Keratinocyte (primary cell): Measurements from ENCODE around the gene OTX1. TPM values are rescaled to one million over a fixed set of nuclear protein-coding genes. Genes with fewer than 3 reads are reported as not detected.
"Not testable (repeated sequence)": the region's sequence is repeated elsewhere in the genome, so short reads cannot be mapped to it uniquely, and the experiment has no call there.

ENCODE experiments used
- DNase-seq: peaks from one replicate; pipeline ENCODE4 v3.0.0-alpha.2; 2011; ENCODE audit warnings: low read depth, missing footprints, low spot score
- FAIRE-seq: peaks from 2 replicates; lab custom pipeline; 2011; peaks lifted over from hg19 to GRCh38; lab: Jason Lieb, UNC
- H2AFZ ChIP-seq: 2 replicates; pipeline ENCODE4 v1.6.0; 2012; ENCODE audit warnings: low read length, control low read depth, inconsistent platforms; ENCODE audit not compliant: control insufficient read depth
- H3K27ac ChIP-seq: 2 replicates; pipeline ENCODE4 v1.5.1; 2011; ENCODE audit warnings: low read length; ENCODE audit not compliant: control insufficient read depth, insufficient read depth
- H3K27me3 ChIP-seq: 3 replicates; pipeline ENCODE4 v1.6.0; 2011; ENCODE audit warnings: low read length; ENCODE audit not compliant: control insufficient read depth, insufficient read depth; ENCODE audit errors: extremely low read depth
- H3K36me3 ChIP-seq, 2 experiments: 2 replicates in 1 of 2; 3 replicates in 1 of 2; pipeline ENCODE4 v1.5.1; 2011; ENCODE audit warnings: low read length in 2 of 2, mild to moderate bottlenecking in 1 of 2; ENCODE audit not compliant: control insufficient read depth in 2 of 2, insufficient read depth in 2 of 2; ENCODE audit errors: extremely low read depth in 1 of 2
- H3K4me1 ChIP-seq: 3 replicates; pipeline ENCODE4 v1.5.1; 2011; ENCODE audit warnings: low read length; ENCODE audit not compliant: control insufficient read depth, insufficient read depth; ENCODE audit errors: extremely low read depth
- H3K4me2 ChIP-seq: 3 replicates; pipeline ENCODE4 v1.6.0; 2011; ENCODE audit warnings: low read depth, low read length; ENCODE audit not compliant: control insufficient read depth, insufficient read depth; ENCODE audit errors: extremely low read depth
- H3K4me3 ChIP-seq, 3 experiments: fragments of 200-600 bp in 1 of 3; sonication (generic) in 1 of 3; 2 replicates in 2 of 3; 3 replicates in 1 of 3; pipeline ENCODE4 v1.5.1; 2011 to 2016; ENCODE audit warnings: low read length in 3 of 3, mild to moderate bottlenecking in 3 of 3, control low read depth in 2 of 3, inconsistent platforms in 1 of 3, low read depth in 1 of 3, mixed read lengths in 1 of 3, mixed run types in 1 of 3, moderate library complexity in 1 of 3; ENCODE audit not compliant: control insufficient read depth in 2 of 3, insufficient read depth in 2 of 3; ENCODE audit errors: extremely low read depth in 1 of 3
- H3K79me2 ChIP-seq: 2 replicates; pipeline ENCODE4 v1.6.0; 2012; ENCODE audit warnings: low read length; ENCODE audit not compliant: control insufficient read depth, insufficient read depth
- H3K9ac ChIP-seq: 3 replicates; pipeline ENCODE4 v1.6.0; 2011; ENCODE audit warnings: low read length; ENCODE audit not compliant: control insufficient read depth, insufficient read depth; ENCODE audit errors: extremely low read depth
- H3K9me1 ChIP-seq: 3 replicates; pipeline ENCODE4 v1.6.0; 2011; ENCODE audit warnings: low read length; ENCODE audit not compliant: control insufficient read depth, insufficient read depth; ENCODE audit errors: extremely low read depth
- H3K9me3 ChIP-seq: 2 replicates; pipeline ENCODE4 v1.5.1; 2012; ENCODE audit warnings: low read depth, low read length; ENCODE audit not compliant: control insufficient read depth
- H4K20me1 ChIP-seq: 3 replicates; pipeline ENCODE4 v1.6.0; 2011; ENCODE audit warnings: low read length; ENCODE audit not compliant: control insufficient read depth, insufficient read depth; ENCODE audit errors: extremely low read depth
- CTCF ChIP-seq, 3 experiments: IDR thresholded peaks in 1 of 3; conservative IDR thresholded peaks in 1 of 3; optimal IDR thresholded peaks in 1 of 3; 2 replicates in 2 of 3; 3 replicates in 1 of 3; pipeline versions ENCODE3 to v1.5.1; 2011; ENCODE audit warnings: low read length in 3 of 3, mild to moderate bottlenecking in 3 of 3, moderate library complexity in 2 of 3, control low read depth in 1 of 3, inconsistent platforms in 1 of 3; ENCODE audit not compliant: insufficient read depth in 2 of 3; ENCODE audit errors: extremely low read depth in 1 of 3
- EZH2 ChIP-seq: IDR thresholded peaks from one replicate; pipeline ENCODE4 v1.6.1; 2012; ENCODE audit warnings: inconsistent platforms, mild to moderate bottlenecking, low read length, moderate library complexity
- dilution Hi-C: fragments of 300-500 bp; cut with MboI; formaldehyde crosslinking; loops from one replicate; pipeline ENCODE4 v1.7.0; 2020; ENCODE audit warnings: low sequenced_read_pairs; ENCODE audit not compliant: extremely low pct_ligation_motif_present
- polyA plus RNA-seq, 5 experiments: library from polyadenylated mRNA; depleted of rRNA in 3 of 5; stranded (reverse) in 3 of 5; stranded (forward) in 1 of 5; unstranded in 1 of 5; fragments of >200 nt; gene quantifications; 1 replicate in 1 of 5; 2 replicates in 3 of 5; 3 replicates in 1 of 5; pipeline versions ENCODE4 v1.2.1 to v1.2.3, GENCODE V29; 2011 to 2012; ENCODE audit warnings: missing spikeins in 2 of 5, low read depth in 1 of 5, low replicate concordance in 1 of 5

Gene OTX1
- polyA plus RNA-seq, 1 donor (not counting 4 experiments of a cell fraction or from before 2014, with no cell fraction given): 0.28 TPM

- Histone ChIP-seq H3K4me1 (no peaks in the 10 kb centered on the region), H2AFZ (no peak overlapping the region), H3K27ac (no peak overlapping the region), H3K36me3 (no peaks in the 10 kb centered on the region), H3K9me1 (no peaks in the 10 kb centered on the region), H3K9ac (no peak overlapping the region), H3K4me3 (no peak overlapping the region), H4K20me1 (no peaks in the 10 kb centered on the region), H3K4me2 (no peak overlapping the region), H3K27me3 (no peaks in the 10 kb centered on the region), H3K79me2 (no peaks in the 10 kb centered on the region), H3K9me3 (no peaks in the 10 kb centered on the region)
- FAIRE-seq (peak; percentile 32), DNase-seq (no peak)
- dilution Hi-C loops: no loop called here
- TF ChIP-seq CTCF (optimal IDR thresholded peaks at IDR 0.05 in 1 of 3, IDR thresholded peaks at IDR 0.05 in 1 of 3, conservative IDR thresholded peaks at IDR 0.05 in 1 of 3; ENCODE audit: extremely low read depth in 1 of 3, insufficient read depth in 2 of 3, low read length in 3 of 3): no peak
- no peak for TF ChIP-seq EZH2
Measured at GRCh38 chr2:63071664-63072063, 21.0 kb downstream of the OTX1 start.

GRCh38 chr2:63073994-63074393 lies 23.4 kb downstream of the OTX1 start:
- Histone ChIP-seq H3K27ac (no peak overlapping the region), H3K9me3 (no peaks in the 10 kb centered on the region), H4K20me1 (no peaks in the 10 kb centered on the region), H3K9me1 (no peaks in the 10 kb centered on the region), H3K9ac (no peak overlapping the region), H2AFZ (no peak overlapping the region), H3K36me3 (no peaks in the 10 kb centered on the region), H3K27me3 (no peaks in the 10 kb centered on the region), H3K4me2 (no peak overlapping the region), H3K4me3 (no peak overlapping the region), H3K4me1 (no peaks in the 10 kb centered on the region), H3K79me2 (no peaks in the 10 kb centered on the region)
- FAIRE-seq (no peak), DNase-seq (no peak)
- dilution Hi-C loops: no loop called here
- TF ChIP-seq EZH2 (no peak), CTCF (optimal IDR thresholded peaks at IDR 0.05 in 1 of 3, IDR thresholded peaks at IDR 0.05 in 1 of 3, conservative IDR thresholded peaks at IDR 0.05 in 1 of 3; ENCODE audit: extremely low read depth in 1 of 3, insufficient read depth in 2 of 3, low read length in 3 of 3) (no peak)

- H3K79me2 ChIP-seq, H3K4me1 ChIP-seq, H3K4me2 ChIP-seq, H3K9ac ChIP-seq, H3K9me1 ChIP-seq, DNase-seq, dilution Hi-C loops, H3K9me3 ChIP-seq, H2AFZ ChIP-seq, H3K4me3 ChIP-seq, H4K20me1 ChIP-seq, H3K36me3 ChIP-seq, H3K27ac ChIP-seq, FAIRE-seq, H3K27me3 ChIP-seq: not testable (repeated sequence)
Measured at GRCh38 chr2:63074399-63074798, 23.8 kb downstream of the OTX1 start.
